Forelimb muscle (tissue), 1 donor: ENCODE measurements around the gene TYRP1. TPM values are rescaled to one million over a fixed set of nuclear protein-coding genes. Genes with fewer than 3 reads are reported as not detected.

Source experiments
- DNase-seq: peaks from one replicate; pipeline ENCODE4 v3.0.0-alpha.2; 2013; ENCODE audit warnings: low read depth
- polyA plus RNA-seq: library from polyadenylated mRNA; unstranded; fragments of 120-200 nt; gene quantifications from one replicate; pipeline ENCODE4 v1.2.1, GENCODE V29; 2013; ENCODE audit not compliant: insufficient read length

The TYRP1 gene
- polyA plus RNA-seq, 1 donor = 0.34 TPM

GRCh38 chr9:12697719-12698118 is 4.5 kb downstream of the TYRP1 start:
- no peak for DNase-seq

GRCh38 chr9:12698266-12698665 is 5.1 kb downstream of the TYRP1 start:
- no peak for DNase-seq

- no peak for DNase-seq
These were observed 5.8 kb downstream of the TYRP1 start for GRCh38 chr9:12698986-12699385.

GRCh38 chr9:12699529-12699928 is 6.3 kb downstream of the TYRP1 start:
- DNase-seq = no peak

GRCh38 chr9:12701126-12701525 is 7.9 kb downstream of the TYRP1 start:
- no peak for DNase-seq

- DNase-seq = peak; percentile 49
These were observed 9.1 kb downstream of the TYRP1 start for GRCh38 chr9:12702160-12702758.

GRCh38 chr9:12703996-12704395 is 10.8 kb downstream of the TYRP1 start:
- no peak for DNase-seq

GRCh38 chr9:12705738-12706391 is 12.7 kb downstream of the TYRP1 start:
- no peak for DNase-seq

GRCh38 chr9:12708562-12709298 is 15.5 kb downstream of the TYRP1 start:
- DNase-seq = no peak

- no peak for DNase-seq
These were observed 19.3 kb downstream of the TYRP1 start for GRCh38 chr9:12712532-12712931.

GRCh38 chr9:12715268-12715667 is 22.1 kb downstream of the TYRP1 start:
- DNase-seq = no peak

- DNase-seq = no peak
These were observed 23.8 kb downstream of the TYRP1 start for GRCh38 chr9:12716823-12717600.

- DNase-seq = no peak
These were observed 24.7 kb downstream of the TYRP1 start for GRCh38 chr9:12717907-12718306.

- no peak for DNase-seq
These were observed 25.4 kb downstream of the TYRP1 start for GRCh38 chr9:12718482-12719026.

GRCh38 chr9:12719431-12719830 is 26.2 kb downstream of the TYRP1 start:
- no peak for DNase-seq

- DNase-seq = no peak
These were observed 27.4 kb downstream of the TYRP1 start for GRCh38 chr9:12720551-12720950.

- DNase-seq = no peak
These were observed 28.9 kb downstream of the TYRP1 start for GRCh38 chr9:12722131-12722530.

GRCh38 chr9:12723409-12724028 is 30.3 kb downstream of the TYRP1 start:
- no peak for DNase-seq

- DNase-seq = no peak
These were observed 33.6 kb downstream of the TYRP1 start for GRCh38 chr9:12726795-12727194.

- no peak for DNase-seq
These were observed 37.0 kb downstream of the TYRP1 start for GRCh38 chr9:12730198-12730597.

- no peak for DNase-seq
These were observed 37.7 kb downstream of the TYRP1 start for GRCh38 chr9:12730927-12731326.

GRCh38 chr9:12732971-12733370 is 39.8 kb downstream of the TYRP1 start:
- DNase-seq = no peak
